Psoas muscle (tissue), 8 donors: Measurements from ENCODE around the gene THSD1. TPM values are rescaled to one million over a fixed set of nuclear protein-coding genes. Genes with fewer than 3 reads are reported as not detected.
"Not testable (repeated sequence)": the region's sequence is repeated elsewhere in the genome, so short reads cannot be mapped to it uniquely, and the experiment has no call there.

ENCODE experiments used
- ATAC-seq, 4 donors: fragments of 200-7000 bp; cut with Tn5 transposase; one replicate each; pipeline ENCODE4 v1.9.1; 2020; ENCODE audit warnings: moderate library complexity in 3 of 4, mild to moderate bottlenecking in 2 of 4
- DNase-seq, 2 donors: peaks; one replicate each; pipeline ENCODE4 v3.0.0-alpha.2; 2020
- H3K27ac ChIP-seq: fragments of 200-600 bp; one replicate; pipeline ENCODE4 v1.8.0; 2022
- H3K27me3 ChIP-seq, 3 donors: fragments of 200-600 bp in 1 of 3; one replicate each; pipeline versions ENCODE4 v1.6.1 to v1.8.0; 2013 to 2022; ENCODE audit warnings: low read length in 2 of 3, mild to moderate bottlenecking in 2 of 3, moderate library complexity in 1 of 3; ENCODE audit not compliant: insufficient read depth in 3 of 3
- H3K36me3 ChIP-seq, 2 donors: fragments of 200-600 bp in 1 of 2; one replicate each; pipeline versions ENCODE4 v1.6.1 to v1.8.0; 2013 to 2022; ENCODE audit warnings: low read depth in 1 of 2, mild to moderate bottlenecking in 1 of 2, moderate library complexity in 1 of 2; ENCODE audit not compliant: insufficient read depth in 1 of 2
- H3K4me1 ChIP-seq: fragments of 200-600 bp; one replicate; pipeline ENCODE4 v1.8.0; 2022
- H3K4me3 ChIP-seq: fragments of 200-600 bp; one replicate; pipeline ENCODE4 v1.8.0; 2022; ENCODE audit warnings: mild to moderate bottlenecking
- H3K9me3 ChIP-seq: fragments of 200-600 bp; one replicate; pipeline ENCODE4 v1.8.0; 2022
- WGBS, 3 donors: extraction: QIAGEN DNeasy Blood & Tissue Kit; methylation state at CpG; one replicate each; pipeline versions ENCODE4 v1.1.6 to v1.1.7; 2013; 5-methylcytosine and 5-hydroxymethylcytosine counted together
- intact Hi-C, 2 donors: fragments of 100-400 bp; cut with DNase I; formaldehyde crosslinking; loops; one replicate each; pipeline versions ENCODE4 v1.11.0 to v1.14.2; 2022
- polyA plus RNA-seq, 3 donors: library from polyadenylated mRNA; stranded (reverse); fragments of 200-250 nt; gene quantifications; one replicate each; pipeline ENCODE4 v1.2.3, GENCODE V29; 2013
- total RNA-seq, 4 donors: library from RNA; stranded (reverse); fragmentation: NEBNext Ultra II Directional in 2 of 4; extraction: Animal tissue kit (Norgen Biotek cat#: 25700) in 2 of 4; gene quantifications; one replicate each; pipeline versions ENCODE4 v1.2.1 to v1.2.4, GENCODE V29; 2021 to 2023
- TF ChIP-seq, protein P1 (sequence below): fragments of 200-600 bp; IDR thresholded peaks from one replicate; pipeline ENCODE4 v1.8.0; 2022; ENCODE audit warnings: antibody characterized with exemption
- donor health status: healthy with polysubstance abuse.
- donor health status: DM: no; HTN: no; CAD: no; lungs with moderate emphysema.
- donor health status: Bipolar disorder and iron deficiency.
- donor health status: healthy.
- donor health status: DM: yes; HTN: yes; CAD: no.
- donor health status: DM: no; HTN: no; CAD: no.
- donor health status: DM: no; HTN: no; CAD: no.
- donor health status: DM: yes; HTN: yes; CAD: no.

Gene THSD1
- total and polyA plus RNA-seq, 7 donors = 2.0 to 5.6 (median 3.2) TPM

- TF ChIP-seq, protein P1, sequence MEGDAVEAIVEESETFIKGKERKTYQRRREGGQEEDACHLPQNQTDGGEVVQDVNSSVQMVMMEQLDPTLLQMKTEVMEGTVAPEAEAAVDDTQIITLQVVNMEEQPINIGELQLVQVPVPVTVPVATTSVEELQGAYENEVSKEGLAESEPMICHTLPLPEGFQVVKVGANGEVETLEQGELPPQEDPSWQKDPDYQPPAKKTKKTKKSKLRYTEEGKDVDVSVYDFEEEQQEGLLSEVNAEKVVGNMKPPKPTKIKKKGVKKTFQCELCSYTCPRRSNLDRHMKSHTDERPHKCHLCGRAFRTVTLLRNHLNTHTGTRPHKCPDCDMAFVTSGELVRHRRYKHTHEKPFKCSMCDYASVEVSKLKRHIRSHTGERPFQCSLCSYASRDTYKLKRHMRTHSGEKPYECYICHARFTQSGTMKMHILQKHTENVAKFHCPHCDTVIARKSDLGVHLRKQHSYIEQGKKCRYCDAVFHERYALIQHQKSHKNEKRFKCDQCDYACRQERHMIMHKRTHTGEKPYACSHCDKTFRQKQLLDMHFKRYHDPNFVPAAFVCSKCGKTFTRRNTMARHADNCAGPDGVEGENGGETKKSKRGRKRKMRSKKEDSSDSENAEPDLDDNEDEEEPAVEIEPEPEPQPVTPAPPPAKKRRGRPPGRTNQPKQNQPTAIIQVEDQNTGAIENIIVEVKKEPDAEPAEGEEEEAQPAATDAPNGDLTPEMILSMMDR = no peak
- Histone ChIP-seq H3K27ac (no peak overlapping the region), H3K27me3 (no peaks in the 10 kb centered on the region), H3K9me3 (no peaks in the 10 kb centered on the region), H3K4me3 (no peak overlapping the region), H3K4me1 (no peaks in the 10 kb centered on the region), H3K36me3 (peaks cover 4 to 93% of the 10 kb centered on the region in 2 donors)
- ATAC-seq (no peak), DNase-seq (no peak)
- intact Hi-C loops = no loop called here
- WGBS, 3 donors = 27 to 50% (median 37%) methylated on average over 1 of the region's 1 CpG
These were observed 9.0 kb upstream of the THSD1 start for GRCh38 chr13:52414963-52415362.

DNA sequence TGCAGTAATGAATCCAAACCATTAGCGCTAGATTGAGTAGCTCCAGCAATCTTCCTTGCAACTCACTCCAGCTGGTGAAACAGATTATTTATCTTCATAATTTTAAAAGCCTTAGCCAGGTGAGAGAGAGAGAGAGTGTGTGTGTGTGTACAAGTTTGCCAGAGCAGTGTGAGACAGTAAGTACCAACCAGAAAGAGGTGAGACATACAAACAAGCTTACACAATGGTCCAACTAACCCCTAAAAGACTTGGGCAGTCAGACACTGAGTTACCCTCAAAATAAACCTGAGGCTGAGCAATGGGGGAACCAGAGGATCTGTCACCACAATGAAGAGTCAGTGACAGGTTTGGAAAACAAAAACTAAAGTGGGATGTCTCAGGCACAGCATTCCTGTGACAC, 8.1 kb upstream of the THSD1 start:
- no peak for DNase-seq

DNA sequence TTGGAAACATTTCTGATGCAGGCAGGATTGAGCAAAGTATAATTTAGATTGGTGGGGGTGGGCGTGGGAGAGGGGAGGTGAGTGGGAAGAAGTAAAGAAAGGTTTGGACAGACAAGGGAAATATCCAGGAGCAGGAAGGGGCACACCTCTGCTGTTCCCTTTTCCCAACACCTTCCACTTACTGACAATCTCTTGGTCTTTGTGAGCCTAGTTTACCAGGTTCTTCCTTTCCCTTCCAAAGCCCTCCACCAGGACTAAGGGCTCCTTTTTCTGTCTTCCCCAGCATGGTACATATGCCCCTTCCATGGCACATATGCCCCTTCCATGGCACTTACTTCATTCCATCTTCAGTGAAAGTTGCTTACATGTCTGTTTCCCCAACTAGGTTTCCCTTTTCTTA, 6.2 kb upstream of the THSD1 start:
- no peak for DNase-seq
- no peak for ATAC-seq
- TF ChIP-seq, protein P1 = no peak
- Histone ChIP-seq H3K36me3 (peaks cover 4 to 65% of the 10 kb centered on the region in 2 donors), H3K27ac (no peak overlapping the region), H3K9me3 (no peaks in the 10 kb centered on the region), H3K4me1 (no peaks in the 10 kb centered on the region), H3K27me3 (no peaks in the 10 kb centered on the region), H3K4me3 (no peak overlapping the region)
- WGBS, 3 donors = 95 to 100% (median 98%) methylated on average over 1 of the region's 1 CpG
- intact Hi-C loops = no loop called here

More for the DNA sequence above, 8.1 kb upstream of the THSD1 start:
- Histone ChIP-seq H3K4me3 (no peak overlapping the region), H3K9me3 (no peaks in the 10 kb centered on the region), H3K4me1 (no peaks in the 10 kb centered on the region), H3K27me3 (no peaks in the 10 kb centered on the region), H3K27ac (no peak overlapping the region), H3K36me3 (peaks cover 4 to 84% of the 10 kb centered on the region in 2 donors)
- no peak for ATAC-seq
- WGBS, 3 donors = 99 to 100% (median 100%) methylated on average over 1 of the region's 1 CpG
- intact Hi-C loops = no loop called here
- TF ChIP-seq, protein P1 = no peak

DNA sequence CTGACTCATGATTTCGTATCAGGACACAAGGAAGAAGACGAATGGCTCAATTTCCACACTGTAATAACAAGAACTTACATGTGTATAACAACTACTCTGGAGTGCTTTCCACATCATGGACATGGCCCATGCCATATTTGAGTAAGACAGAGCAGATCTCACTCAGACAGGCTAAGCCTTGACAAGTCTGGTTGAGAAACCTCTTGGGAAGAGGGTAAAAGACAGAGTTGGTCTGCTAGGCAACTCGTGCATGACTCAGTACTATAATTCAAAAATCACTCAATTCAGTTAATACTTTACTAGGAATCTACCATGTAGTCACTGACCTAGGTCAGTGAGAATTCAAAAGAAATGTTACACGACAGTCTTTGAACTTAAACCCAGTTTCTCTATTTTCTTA, 5.7 kb upstream of the THSD1 start:
- H3K9me3 ChIP-seq = no peaks in the 10 kb centered on the region
- WGBS, 3 donors = 90 to 95% (median 91%) methylated on average over 4 of the region's 4 CpGs
- no peaks in the 10 kb centered on the region for H3K4me1 ChIP-seq
- H3K36me3 ChIP-seq = peaks cover 4 to 60% of the 10 kb centered on the region in 2 donors
- TF ChIP-seq, protein P1 = no peak
- no peak overlapping the region for H3K4me3 ChIP-seq
- DNase-seq (no peak), ATAC-seq (no peak)
- no peaks in the 10 kb centered on the region for H3K27me3 ChIP-seq
- H3K27ac ChIP-seq = no peak overlapping the region
- intact Hi-C loops = no loop called here

DNA sequence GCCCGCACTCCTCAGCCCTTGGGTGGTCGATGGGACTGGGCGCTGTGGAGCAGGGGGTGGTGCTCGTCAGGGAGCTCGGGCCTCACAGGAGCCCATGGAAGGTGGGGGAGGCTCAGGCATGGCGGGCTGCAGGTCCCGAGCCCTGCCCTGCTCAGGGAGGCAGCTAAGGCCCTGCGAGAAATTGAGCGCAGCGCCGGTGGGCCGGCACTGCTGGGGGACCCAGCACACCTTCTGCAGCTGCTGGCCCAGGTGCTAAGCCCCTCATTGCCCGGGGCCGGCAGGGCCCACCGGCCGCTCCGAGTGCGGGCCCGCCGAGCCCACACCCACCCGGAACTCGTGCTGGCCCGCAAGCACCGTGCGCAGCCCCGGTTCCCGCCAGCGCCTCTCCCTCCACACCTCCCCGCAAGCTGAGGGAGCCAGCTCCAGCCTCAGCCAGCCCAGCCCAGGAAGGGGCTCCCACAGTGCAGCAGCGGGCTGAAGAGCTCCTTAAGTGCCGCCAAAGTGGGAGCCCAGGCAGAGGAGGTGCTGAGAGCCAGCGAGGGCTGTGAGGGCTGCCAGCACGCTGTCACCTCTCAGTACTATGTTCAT, 2.2 kb upstream of the THSD1 start:
- WGBS, 3 donors = 94 to 97% (median 96%) methylated on average over 22 to 33 of the region's 33 CpGs
- H3K27ac ChIP-seq, H3K4me1 ChIP-seq, intact Hi-C loops, H3K9me3 ChIP-seq, H3K4me3 ChIP-seq, ATAC-seq: not testable (repeated sequence)
- H3K36me3 ChIP-seq = peaks cover 0 to 25% of the 10 kb centered on the region in 2 donors
- DNase-seq = peak in 1 of 2 donors; percentile 42
- H3K27me3 ChIP-seq = peaks cover 0 to 12% (median 0%) of the 10 kb centered on the region in 3 donors

DNA sequence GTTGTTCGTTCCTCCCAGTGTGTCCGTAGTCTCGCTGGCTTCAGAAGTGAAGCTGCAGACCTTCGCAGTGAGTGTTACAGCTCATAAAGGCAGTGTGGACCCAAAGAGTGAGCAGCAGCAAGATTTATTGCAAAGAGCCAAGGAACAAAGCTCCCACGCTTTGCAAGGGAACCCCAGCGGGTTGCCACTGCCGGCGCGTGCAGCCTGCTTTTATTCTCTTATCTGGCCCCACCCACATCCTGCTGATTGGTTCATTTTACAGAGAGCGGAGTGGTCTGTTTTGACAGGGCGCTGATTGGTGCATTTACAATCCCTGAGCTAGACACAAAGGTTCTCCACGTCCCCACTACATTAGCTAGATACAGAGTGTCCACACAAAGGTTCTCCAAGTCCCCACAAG, 1.5 kb upstream of the THSD1 start:
- WGBS, 3 donors = 92% methylated on average over 12 of the region's 12 CpGs
- H3K4me3 ChIP-seq, ATAC-seq, H3K27ac ChIP-seq, H3K4me1 ChIP-seq, DNase-seq, H3K9me3 ChIP-seq, intact Hi-C loops: not testable (repeated sequence)
- Histone ChIP-seq H3K36me3 (peaks cover 0 to 18% of the 10 kb centered on the region in 2 donors), H3K27me3 (peaks cover 0 to 12% (median 0%) of the 10 kb centered on the region in 3 donors)
